AG09309 (cell line): ENCODE measurements around the gene PARD3.

Experiments
- DNase-seq: peaks from one replicate; pipeline ENCODE4 v3.0.0-alpha.2; 2010; ENCODE audit warnings: low read depth
- H3K4me3 ChIP-seq: 2 replicates; pipeline ENCODE4 v1.5.1; 2011; ENCODE audit warnings: mild to moderate bottlenecking, low read depth, low read length, moderate library complexity; ENCODE audit not compliant: control insufficient read depth
- TF ChIP-seq, protein P1 (sequence below): IDR thresholded peaks from 2 replicates; pipeline ENCODE4 v1.5.1; 2011; ENCODE audit warnings: mild to moderate bottlenecking, low read depth, low read length, inconsistent platforms; ENCODE audit not compliant: insufficient read depth, control insufficient read depth; ENCODE audit errors: missing control alignments

PARD3 gene

DNA sequence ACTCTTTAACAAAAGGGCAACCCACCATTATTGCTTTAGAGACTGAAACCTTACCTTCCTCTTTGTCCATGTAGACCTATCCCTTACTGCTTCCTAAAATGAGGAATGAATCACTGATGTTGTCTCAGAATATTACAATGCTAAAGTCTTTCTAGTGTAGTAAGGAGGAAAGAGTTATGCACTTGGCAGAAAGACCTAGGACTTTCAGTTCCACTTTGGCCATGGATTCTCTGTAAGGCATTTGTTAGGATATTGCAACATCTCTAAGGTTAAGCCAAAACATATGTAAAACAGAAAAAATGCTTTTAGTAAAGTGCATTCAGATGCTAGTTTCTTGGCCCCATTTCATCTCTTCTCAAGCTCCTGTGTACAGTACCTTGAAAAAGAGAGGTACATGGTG is 230.9 kb downstream of the PARD3 start:
- TF ChIP-seq, protein P1, sequence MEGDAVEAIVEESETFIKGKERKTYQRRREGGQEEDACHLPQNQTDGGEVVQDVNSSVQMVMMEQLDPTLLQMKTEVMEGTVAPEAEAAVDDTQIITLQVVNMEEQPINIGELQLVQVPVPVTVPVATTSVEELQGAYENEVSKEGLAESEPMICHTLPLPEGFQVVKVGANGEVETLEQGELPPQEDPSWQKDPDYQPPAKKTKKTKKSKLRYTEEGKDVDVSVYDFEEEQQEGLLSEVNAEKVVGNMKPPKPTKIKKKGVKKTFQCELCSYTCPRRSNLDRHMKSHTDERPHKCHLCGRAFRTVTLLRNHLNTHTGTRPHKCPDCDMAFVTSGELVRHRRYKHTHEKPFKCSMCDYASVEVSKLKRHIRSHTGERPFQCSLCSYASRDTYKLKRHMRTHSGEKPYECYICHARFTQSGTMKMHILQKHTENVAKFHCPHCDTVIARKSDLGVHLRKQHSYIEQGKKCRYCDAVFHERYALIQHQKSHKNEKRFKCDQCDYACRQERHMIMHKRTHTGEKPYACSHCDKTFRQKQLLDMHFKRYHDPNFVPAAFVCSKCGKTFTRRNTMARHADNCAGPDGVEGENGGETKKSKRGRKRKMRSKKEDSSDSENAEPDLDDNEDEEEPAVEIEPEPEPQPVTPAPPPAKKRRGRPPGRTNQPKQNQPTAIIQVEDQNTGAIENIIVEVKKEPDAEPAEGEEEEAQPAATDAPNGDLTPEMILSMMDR, result no peak
- DNase-seq, result peak; percentile 78
- no peak overlapping the region for H3K4me3 ChIP-seq

DNA sequence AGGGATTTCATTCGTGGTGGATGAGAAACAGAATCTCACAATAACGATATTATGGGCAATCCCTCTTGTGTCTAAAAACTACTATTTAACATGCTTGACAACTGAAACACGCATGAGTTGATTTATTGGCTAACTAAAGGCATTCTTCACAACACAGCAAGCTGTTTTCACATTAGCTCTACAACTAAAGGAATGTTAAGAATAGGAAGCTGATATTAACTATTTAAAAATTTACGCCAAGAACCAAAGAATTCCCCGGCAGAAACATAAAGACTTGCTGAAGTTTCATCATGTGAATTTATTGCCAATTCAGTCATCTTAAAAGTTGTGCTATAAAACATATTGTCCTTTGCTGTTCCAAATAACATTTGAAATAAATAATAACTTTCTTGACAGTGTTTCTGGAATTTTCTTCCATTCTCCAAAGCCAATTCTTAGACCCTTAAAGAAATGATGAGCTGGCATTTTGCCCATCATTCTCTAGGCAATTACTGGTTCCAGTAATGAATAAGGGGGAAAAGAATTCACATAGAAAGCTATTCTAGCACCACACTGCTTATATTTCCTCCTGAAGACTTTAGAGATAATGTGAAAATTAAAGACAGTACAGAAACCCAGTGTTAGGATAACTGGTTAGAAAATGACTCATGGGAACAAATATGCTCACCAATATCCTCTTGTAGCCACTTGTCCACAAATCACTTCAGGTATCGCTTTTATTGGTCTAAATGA is 233.1 kb downstream of the PARD3 start:
- DNase-seq, result no peak
- H3K4me3 ChIP-seq, result no peak overlapping the region
- TF ChIP-seq, protein P1, result no peak

DNA sequence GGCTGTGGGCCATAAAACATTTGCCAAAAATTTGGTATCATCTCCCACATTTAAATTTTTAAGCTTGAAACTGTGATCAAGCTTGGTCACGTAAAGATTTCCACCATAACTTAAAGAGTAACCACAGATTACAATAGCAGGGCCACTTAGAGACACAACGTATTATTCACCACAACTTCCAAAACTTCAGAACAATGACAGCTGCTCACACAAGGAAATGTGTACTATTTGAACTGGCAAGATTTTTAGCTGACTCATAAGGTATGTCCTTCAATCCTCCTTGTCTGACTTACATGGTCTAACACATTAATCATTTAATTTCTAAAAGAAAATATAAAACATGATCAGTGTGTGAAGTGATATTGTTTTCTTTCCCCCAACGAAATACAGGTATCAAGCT is 234.5 kb downstream of the PARD3 start:
- TF ChIP-seq, protein P1, result no peak
- H3K4me3 ChIP-seq, result no peak overlapping the region
- DNase-seq, result no peak

DNA sequence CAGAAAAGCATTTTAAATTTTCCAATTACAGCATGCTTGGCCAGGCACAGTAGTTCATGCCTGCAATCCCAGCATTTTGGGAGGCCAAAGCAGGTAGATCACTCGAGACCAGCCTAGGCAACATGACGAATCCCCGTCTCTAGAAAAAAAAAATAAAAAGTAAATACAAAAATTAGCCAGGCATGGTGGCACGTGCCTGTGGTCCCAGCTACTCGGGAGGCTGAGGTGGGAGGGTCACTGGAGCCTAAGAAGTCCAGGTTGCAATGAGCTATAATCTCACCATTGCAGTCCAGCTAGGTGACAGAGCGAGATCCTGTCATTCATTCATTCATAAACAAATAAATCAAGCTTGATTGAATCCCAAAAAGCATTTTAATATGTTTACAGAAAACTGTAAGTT is 234.9 kb downstream of the PARD3 start:
- TF ChIP-seq, protein P1, result no peak
- no peak for DNase-seq
- no peak overlapping the region for H3K4me3 ChIP-seq

DNA sequence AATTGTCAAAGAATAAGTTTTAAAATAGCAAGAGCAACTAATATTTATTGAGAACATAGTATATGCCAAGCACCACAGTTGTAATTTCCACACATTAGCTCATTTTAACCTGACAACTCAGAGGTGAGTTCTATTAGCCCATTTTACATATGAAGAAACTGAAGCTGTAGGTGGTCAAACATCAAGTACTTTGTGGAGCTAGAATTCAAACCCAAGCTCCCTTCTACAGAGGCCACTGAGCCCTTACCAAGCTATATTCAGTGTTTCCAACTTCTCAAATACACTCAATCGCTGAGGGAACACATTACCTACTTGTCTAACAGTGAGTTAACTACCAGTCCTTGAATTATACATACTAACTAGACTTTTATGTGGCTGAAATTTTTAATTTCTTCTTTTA is 236.6 kb downstream of the PARD3 start:
- no peak for DNase-seq
- TF ChIP-seq, protein P1, result no peak
- no peak overlapping the region for H3K4me3 ChIP-seq

DNA sequence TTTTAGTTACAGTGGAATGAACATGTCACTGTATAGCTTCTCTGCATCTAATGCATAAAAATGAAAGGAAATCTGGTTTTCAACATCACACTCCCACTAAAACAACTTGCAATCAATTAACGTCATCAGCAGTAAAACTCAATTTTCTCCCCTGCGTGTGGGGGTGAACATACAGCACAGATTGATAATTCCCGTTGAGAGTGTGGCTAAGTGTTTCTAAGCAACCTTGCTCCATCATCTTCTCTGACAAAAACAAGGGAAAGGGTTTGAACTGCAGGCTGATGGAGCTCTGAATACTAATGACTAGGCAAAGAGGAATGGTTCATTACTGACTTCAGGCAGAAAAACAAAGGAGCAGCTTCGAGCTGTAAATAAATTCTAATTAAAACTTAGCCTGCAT is 238.3 kb downstream of the PARD3 start:
- no peak for DNase-seq
- TF ChIP-seq, protein P1, result no peak

More for the DNA sequence above, 238.3 kb downstream of the PARD3 start:
- no peak overlapping the region for H3K4me3 ChIP-seq
